ENCODE results near the gene PGRMC1. TPM values are rescaled to one million over a fixed set of nuclear protein-coding genes. Genes with fewer than 3 reads are reported as not detected.
"Not testable (repeated sequence)": the region's sequence is repeated elsewhere in the genome, so short reads cannot be mapped to it uniquely, and the experiment has no call there.

PGRMC1 gene
- total RNA-seq (2014; rRNA removed; shearing (Covaris generic)): 247 and 254 TPM in 2 replicates

- Histone ChIP-seq H3K36me3 (replicated peaks; ENCODE audit: control insufficient read depth, insufficient read depth, low read length) (peaks cover 2% of the 10 kb centered on the region), H3K4me3 (ENCODE audit: insufficient read depth, low read depth, low read length) (peak within 1 kb of the TSS; percentile 82), H3K27me3 (ENCODE audit: control insufficient read depth, insufficient read depth, low read length) (no peaks in the 10 kb centered on the region)
- DNase-seq: peak; percentile 93
Observed at GRCh38 chrX:119235872-119236622, at the start of gene PGRMC1. TSS of gene PGRMC1 (plus strand) at chrX:119236285. CDS start at chrX:119236364, 79 bp downstream.

DNA sequence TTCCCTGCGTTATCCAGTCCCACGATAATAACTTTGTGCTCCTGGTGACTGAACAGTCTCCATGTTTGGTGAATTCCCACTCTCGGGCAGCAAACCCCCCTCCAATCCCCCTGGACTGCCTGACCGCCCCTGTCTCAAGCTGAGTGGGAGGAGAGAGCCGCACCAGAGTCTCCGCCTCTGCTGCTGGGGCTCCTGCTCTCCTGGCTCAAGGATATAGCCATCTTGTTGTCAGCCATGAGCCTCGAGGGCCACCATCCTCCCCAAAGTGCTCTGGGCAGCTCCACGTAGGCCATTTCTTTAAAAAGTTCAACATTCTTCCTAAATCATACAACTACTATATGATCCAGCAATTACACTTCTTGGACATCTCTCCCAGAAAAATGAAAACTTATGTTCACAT, 49.3 kb upstream of the PGRMC1 start:
- no peaks in the 10 kb centered on the region for H3K36me3 ChIP-seq (replicated peaks; ENCODE audit: control insufficient read depth, insufficient read depth, low read length)
- no peak overlapping the region for H3K4me3 ChIP-seq (ENCODE audit: insufficient read depth, low read depth, low read length)
- no peaks in the 10 kb centered on the region for H3K27me3 ChIP-seq (ENCODE audit: control insufficient read depth, insufficient read depth, low read length)
- no peak for DNase-seq

- H3K36me3 ChIP-seq (replicated peaks; ENCODE audit: control insufficient read depth, insufficient read depth, low read length): no peaks in the 10 kb centered on the region
- H3K4me3 ChIP-seq (ENCODE audit: insufficient read depth, low read depth, low read length): no peak overlapping the region
- H3K27me3 ChIP-seq (ENCODE audit: control insufficient read depth, insufficient read depth, low read length): no peaks in the 10 kb centered on the region
- DNase-seq: no peak
Observed at GRCh38 chrX:119187298-119187697, 48.8 kb upstream of the PGRMC1 start.

DNA sequence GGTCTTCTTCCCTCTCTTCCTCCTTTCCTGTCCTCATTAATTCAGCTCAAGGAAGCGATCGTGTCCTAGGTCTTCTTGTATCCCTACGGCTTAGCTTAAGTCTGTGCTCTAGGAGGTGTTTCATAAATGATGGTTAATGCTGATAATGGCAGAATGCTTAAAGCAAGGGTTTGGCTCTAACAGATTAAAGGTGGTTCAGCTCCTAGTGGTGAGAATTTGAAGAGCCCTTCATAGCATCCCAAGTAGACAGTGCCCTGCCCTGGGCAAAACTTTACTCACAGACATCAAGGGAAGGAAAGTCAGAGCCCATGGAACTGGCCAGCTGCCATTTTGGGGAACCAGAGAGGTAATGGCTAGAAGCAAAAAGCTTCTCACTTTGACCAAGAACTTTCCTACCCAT, 47.0 kb upstream of the PGRMC1 start:
- DNase-seq: no peak
- H3K27me3 ChIP-seq (ENCODE audit: control insufficient read depth, insufficient read depth, low read length): no peaks in the 10 kb centered on the region
- no peaks in the 10 kb centered on the region for H3K36me3 ChIP-seq (replicated peaks; ENCODE audit: control insufficient read depth, insufficient read depth, low read length)
- H3K4me3 ChIP-seq (ENCODE audit: insufficient read depth, low read depth, low read length): no peak overlapping the region

DNA sequence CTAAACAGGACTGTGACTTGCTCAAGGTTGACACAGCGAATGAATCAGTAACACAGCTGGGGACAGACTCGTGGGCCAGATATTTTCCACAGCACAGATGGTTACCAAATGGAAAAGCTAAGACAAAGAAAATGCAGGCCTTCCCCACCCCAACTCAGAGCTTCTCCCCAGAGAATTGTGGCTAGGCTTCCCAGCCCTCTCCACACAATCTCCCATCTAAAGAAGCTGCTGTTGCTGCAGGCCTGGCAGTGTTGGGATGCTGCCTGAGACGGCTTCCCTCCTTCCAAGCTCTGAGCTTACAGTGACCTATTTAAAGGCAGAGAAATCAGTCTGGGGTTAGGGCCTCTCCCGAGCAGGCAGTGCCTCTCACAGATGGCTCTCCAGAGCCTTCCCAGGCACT, 46.5 kb upstream of the PGRMC1 start:
- no peaks in the 10 kb centered on the region for H3K36me3 ChIP-seq (replicated peaks; ENCODE audit: control insufficient read depth, insufficient read depth, low read length)
- DNase-seq: no peak
- no peak overlapping the region for H3K4me3 ChIP-seq (ENCODE audit: insufficient read depth, low read depth, low read length)
- no peaks in the 10 kb centered on the region for H3K27me3 ChIP-seq (ENCODE audit: control insufficient read depth, insufficient read depth, low read length)

- no peak for DNase-seq
- Histone ChIP-seq H3K36me3 (replicated peaks; ENCODE audit: control insufficient read depth, insufficient read depth, low read length) (no peaks in the 10 kb centered on the region), H3K4me3 (ENCODE audit: insufficient read depth, low read depth, low read length) (no peak overlapping the region), H3K27me3 (ENCODE audit: control insufficient read depth, insufficient read depth, low read length) (no peaks in the 10 kb centered on the region)
Observed at GRCh38 chrX:119190091-119190681, 45.9 kb upstream of the PGRMC1 start.

- no peak for DNase-seq
- no peak overlapping the region for H3K4me3 ChIP-seq (ENCODE audit: insufficient read depth, low read depth, low read length)
- no peaks in the 10 kb centered on the region for H3K36me3 ChIP-seq (replicated peaks; ENCODE audit: control insufficient read depth, insufficient read depth, low read length)
- no peaks in the 10 kb centered on the region for H3K27me3 ChIP-seq (ENCODE audit: control insufficient read depth, insufficient read depth, low read length)
Observed at GRCh38 chrX:119190831-119191230, 45.3 kb upstream of the PGRMC1 start.

DNA sequence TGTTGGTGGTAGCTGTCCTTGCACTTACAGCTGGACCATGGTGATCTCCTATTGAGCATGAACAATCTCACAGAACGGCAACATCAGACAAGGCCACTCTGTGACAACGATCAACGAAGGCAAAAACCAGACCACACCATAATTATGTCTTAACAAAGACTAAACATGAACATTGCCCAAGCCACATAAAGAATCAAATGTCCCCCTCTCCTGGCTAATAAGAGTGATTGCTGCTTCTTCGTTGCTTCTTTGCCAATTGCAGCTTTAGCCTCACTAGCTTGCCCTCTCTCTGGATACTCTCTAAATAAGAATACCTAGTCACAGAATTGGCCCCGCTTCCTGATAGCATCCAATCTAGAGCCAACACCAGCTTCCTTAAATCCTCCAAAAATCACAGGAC, 41.5 kb upstream of the PGRMC1 start:
- H3K27me3 ChIP-seq (ENCODE audit: control insufficient read depth, insufficient read depth, low read length): no peaks in the 10 kb centered on the region
- no peaks in the 10 kb centered on the region for H3K36me3 ChIP-seq (replicated peaks; ENCODE audit: control insufficient read depth, insufficient read depth, low read length)
- no peak overlapping the region for H3K4me3 ChIP-seq (ENCODE audit: insufficient read depth, low read depth, low read length)
- DNase-seq: no peak

DNA sequence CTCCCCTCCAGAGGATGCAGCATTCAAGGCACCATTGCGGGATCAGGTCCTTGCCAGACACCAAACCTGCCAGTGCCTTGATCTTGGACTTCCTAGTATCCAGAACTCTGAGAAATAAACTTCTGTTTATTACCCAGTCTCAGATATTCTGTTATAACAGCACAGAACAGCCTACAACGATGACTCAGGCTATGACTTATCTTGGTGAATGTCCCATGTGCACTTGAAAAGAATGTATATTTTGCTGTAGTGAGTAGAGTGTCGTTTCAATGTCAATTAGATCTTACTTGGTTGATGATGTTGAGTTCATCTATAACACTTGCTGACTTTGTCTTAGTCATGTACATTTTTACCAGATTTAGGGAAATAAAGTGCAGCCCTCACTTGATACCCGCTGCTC, 34.5 kb upstream of the PGRMC1 start:
- Histone ChIP-seq H3K36me3 (replicated peaks; ENCODE audit: control insufficient read depth, insufficient read depth, low read length) (no peaks in the 10 kb centered on the region), H3K4me3 (ENCODE audit: insufficient read depth, low read depth, low read length) (no peak overlapping the region), H3K27me3 (ENCODE audit: control insufficient read depth, insufficient read depth, low read length) (no peaks in the 10 kb centered on the region)
- DNase-seq: no peak

DNA sequence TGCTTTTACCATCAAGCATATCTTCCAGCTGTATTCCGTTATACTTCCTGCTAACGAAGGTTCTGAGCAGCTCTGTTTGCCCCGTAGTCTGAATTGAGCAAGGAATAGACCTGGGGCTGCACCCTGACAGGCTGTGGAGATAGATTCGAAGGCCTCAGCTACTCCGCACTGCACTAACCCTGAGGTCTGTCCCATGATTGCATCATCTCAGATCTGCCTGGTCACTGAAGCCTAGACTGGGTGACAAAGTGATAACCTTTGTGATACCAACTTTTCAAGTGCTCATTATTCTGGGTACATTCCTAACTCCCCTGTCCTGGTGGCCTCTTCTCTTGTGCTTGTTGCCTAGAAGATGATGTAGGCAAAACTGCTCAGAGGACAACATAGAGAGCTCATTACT, 29.9 kb upstream of the PGRMC1 start:
- H3K4me3 ChIP-seq (ENCODE audit: insufficient read depth, low read depth, low read length): no peak overlapping the region
- no peaks in the 10 kb centered on the region for H3K36me3 ChIP-seq (replicated peaks; ENCODE audit: control insufficient read depth, insufficient read depth, low read length)
- H3K27me3 ChIP-seq (ENCODE audit: control insufficient read depth, insufficient read depth, low read length): no peaks in the 10 kb centered on the region
- no peak for DNase-seq

DNA sequence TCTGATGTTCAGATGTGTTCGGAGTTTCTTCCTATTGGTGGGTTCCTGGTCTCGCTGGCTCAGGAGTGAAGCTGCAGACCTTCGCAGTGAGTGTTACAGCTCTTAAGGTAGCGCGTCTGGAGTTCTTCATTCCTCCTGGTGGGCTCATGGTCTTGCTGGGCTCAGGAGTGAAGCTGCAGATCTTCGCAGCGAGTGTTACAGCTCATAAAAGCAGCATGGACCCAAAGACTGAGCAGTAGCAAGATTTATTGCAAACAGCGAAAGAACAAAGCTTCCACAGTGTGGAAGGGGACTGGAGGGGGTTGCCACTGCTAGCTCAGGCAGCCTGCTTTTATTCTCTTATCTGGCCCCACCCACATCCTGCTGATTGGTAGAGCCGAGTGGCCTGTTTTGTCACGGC, 28.6 kb upstream of the PGRMC1 start:
- H3K27me3 ChIP-seq (ENCODE audit: control insufficient read depth, insufficient read depth, low read length); H3K4me3 ChIP-seq (ENCODE audit: insufficient read depth, low read depth, low read length); H3K36me3 ChIP-seq (replicated peaks; ENCODE audit: control insufficient read depth, insufficient read depth, low read length); DNase-seq: not testable (repeated sequence)

DNA sequence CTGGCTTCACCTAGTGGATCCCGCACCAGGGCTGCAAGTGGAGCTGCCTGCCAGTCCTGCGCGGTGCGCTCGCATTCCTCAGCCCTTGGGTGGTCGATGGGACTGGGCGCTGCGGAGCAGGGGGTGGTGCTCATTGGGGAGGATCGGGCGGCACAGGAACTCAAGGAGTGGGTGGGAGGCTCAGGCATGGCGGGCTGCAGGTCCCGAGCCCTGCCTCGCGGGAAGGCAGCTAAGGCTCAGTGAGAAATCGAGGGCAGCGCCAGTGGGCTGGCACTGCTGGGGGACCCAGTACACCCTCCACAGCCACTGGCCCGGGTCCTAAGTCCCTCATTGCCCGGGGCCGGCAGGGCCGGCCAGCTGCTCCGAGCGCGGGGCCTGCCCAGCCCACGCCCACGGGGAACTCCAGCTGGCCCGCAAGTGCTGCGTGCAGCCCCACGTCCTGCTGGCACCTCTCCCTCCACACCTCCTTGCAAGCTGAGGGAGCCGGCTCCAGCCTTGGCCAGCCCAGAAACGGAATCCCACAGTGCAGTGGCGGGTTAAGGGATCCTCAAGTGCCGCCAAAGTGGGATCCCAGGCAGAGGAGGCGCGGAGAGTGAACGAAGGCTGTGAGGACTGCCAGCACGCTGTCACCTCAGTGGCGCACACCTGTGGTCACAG, 27.6 kb upstream of the PGRMC1 start:
- no peak overlapping the region for H3K4me3 ChIP-seq (ENCODE audit: insufficient read depth, low read depth, low read length)
- no peaks in the 10 kb centered on the region for H3K27me3 ChIP-seq (ENCODE audit: control insufficient read depth, insufficient read depth, low read length)
- DNase-seq: no peak
- H3K36me3 ChIP-seq (replicated peaks; ENCODE audit: control insufficient read depth, insufficient read depth, low read length): no peaks in the 10 kb centered on the region

DNA sequence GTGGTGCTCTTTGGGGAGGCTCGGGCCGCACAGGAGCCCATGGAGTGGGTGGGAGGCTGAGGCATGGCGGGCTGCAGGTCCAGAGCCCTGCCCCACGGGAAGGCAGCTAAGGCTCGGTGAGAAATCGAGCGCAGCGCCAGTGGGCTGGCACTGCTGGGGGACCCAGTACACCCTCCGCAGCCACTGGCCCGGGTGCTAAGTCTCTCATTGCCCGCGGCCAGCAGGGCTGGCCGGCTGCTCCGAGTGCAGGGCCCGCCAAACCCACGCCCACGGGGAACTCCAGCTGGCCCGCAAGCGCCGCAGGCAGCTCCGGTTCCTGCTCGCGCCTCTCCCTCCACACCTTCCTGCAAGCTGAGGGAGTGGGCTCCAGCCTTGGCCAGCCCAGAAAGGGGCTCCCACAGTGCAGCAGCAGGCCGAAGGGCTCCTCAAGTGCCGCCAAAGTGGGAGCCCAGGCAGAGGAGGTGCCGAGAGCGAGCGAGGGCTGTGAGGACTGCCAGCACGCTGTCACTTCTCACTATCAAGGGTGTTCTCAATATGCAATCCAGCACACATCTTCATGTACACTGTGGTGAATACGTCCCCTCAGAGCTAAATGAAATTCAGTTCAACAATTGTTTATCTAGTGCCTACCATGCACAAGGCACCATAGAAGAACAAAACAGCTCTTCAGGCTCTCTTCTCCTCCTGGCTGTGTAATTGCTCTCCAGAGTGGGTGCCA, 25.0 kb upstream of the PGRMC1 start:
- not testable (repeated sequence) for H3K27me3 ChIP-seq (ENCODE audit: control insufficient read depth, insufficient read depth, low read length); DNase-seq; H3K4me3 ChIP-seq (ENCODE audit: insufficient read depth, low read depth, low read length); H3K36me3 ChIP-seq (replicated peaks; ENCODE audit: control insufficient read depth, insufficient read depth, low read length)

DNA sequence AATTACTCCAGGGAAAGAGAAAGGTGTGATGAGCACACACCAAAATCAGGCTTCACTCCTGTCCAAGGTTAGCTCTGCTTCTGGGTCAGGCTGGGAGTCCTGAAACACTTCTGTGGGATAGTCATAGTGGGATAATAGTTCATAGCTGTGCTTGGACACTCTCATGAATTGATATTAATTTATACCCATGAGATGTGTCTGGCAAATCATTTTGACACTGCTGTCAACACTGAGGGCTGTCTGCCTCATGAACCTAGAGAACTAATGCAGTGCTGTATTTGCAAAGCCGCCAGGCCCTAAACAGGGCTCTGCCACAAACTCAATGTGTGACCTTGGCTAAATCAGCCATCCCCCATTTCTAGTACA, 24.5 kb upstream of the PGRMC1 start:
- H3K27me3 ChIP-seq (ENCODE audit: control insufficient read depth, insufficient read depth, low read length): no peaks in the 10 kb centered on the region
- no peak overlapping the region for H3K4me3 ChIP-seq (ENCODE audit: insufficient read depth, low read depth, low read length)
- no peak for DNase-seq
- H3K36me3 ChIP-seq (replicated peaks; ENCODE audit: control insufficient read depth, insufficient read depth, low read length): no peaks in the 10 kb centered on the region

GRCh38 chrX:119218198-119218597, 17.9 kb upstream of the PGRMC1 start:
- H3K4me3 ChIP-seq (ENCODE audit: insufficient read depth, low read depth, low read length): no peak overlapping the region
- no peaks in the 10 kb centered on the region for H3K27me3 ChIP-seq (ENCODE audit: control insufficient read depth, insufficient read depth, low read length)
- DNase-seq: peak; percentile 33
- H3K36me3 ChIP-seq (replicated peaks; ENCODE audit: control insufficient read depth, insufficient read depth, low read length): no peaks in the 10 kb centered on the region
